ENCODE results near the gene RAMP3.

Gene RAMP3

DNA sequence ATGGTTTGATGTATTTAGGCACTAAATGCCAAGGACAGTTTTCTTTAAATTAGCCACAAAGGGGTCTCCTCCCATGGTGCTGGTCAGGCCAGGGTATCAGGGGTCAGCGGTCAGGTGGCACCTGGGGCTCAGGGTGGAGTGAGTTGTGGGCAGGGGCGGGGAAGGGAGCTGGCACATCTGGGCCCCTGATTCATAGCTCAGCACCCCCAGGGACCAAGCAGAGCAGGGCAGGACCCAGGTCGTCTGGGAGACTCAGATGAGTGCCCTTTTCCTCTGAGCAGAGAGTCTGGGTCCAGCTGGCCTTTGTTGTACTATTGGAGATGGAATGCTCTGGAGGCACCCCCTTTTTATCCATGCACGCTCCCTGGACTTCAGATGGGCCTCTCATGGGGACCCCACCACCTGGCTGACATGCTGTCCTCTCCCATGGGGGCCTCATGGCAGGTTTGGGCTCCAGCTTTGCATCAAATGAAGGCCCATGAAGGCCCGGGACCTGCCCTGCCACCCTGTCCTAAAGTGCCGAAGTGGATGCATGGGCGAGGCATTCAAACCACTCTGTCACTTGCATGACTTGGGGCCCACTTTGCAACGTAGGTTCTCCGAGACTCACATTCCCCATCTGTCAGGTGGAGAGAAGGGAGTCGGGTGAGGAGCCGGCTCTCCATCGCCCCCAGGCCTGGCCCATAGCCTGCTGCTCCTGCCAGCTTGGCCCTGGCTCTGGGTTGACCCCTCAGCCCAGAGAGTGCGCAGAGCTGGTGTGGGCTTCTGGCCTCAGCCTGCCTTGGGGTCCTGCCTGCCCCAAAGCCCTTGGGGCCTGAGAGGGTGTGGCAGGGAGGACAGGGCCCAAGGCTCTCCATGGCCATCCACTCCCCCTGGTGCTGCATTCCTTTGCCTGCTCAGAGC, 66.4 kb downstream of the RAMP3 start:
- DNase-seq (ENCODE audit: low spot score) = no peak

DNA sequence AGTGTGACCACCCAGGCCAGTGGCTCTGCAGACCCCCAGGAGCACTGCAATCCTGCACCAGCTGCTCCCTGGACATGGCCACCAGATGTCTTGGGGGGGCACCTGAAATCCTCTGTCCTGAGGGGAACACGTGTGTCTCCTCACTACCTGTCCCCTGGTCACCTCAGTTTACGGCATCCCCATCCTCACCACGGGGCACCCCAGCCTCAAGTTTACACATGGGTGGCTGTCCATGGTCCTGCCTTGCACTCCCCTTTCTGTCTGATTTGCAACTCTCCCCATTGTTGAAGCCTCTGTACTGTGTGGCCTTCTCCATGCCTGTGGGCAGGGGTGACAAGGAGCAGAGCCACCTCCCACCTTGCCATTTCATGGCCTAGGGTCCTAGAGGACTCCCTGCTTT, 67.2 kb downstream of the RAMP3 start:
- DNase-seq (ENCODE audit: low spot score) = no peak

DNA sequence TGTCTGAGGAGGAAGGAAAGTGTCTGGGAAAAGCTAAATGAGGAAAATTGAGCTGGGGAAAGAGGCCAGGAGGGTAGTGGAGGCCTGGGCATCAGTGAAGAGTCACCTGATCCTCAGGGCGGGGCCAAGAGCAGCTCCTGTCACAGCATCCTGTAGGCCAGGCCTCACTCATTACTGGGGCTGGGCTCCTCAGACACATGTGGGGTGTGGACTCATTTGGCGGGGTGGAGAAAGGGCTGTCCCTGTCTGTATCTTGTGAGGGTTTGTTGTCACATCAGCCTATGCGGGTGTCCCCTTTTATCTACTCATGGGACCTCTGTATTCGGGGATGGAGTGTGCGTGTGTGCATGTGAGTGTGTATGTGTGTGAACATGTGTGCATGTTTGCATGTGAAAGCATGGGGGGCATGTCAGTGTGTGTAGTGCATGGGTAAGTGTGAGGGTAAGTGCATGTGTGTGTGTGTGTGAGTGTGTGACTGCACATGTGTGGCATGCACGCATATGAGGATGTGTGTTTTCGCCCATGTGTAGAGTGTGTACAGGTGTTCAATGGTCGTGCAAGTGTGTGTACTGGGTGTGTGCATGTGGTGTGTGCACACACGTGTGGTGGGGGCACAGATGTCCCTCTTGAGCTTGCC, 67.8 kb downstream of the RAMP3 start:
- no peak for DNase-seq (ENCODE audit: low spot score)

DNA sequence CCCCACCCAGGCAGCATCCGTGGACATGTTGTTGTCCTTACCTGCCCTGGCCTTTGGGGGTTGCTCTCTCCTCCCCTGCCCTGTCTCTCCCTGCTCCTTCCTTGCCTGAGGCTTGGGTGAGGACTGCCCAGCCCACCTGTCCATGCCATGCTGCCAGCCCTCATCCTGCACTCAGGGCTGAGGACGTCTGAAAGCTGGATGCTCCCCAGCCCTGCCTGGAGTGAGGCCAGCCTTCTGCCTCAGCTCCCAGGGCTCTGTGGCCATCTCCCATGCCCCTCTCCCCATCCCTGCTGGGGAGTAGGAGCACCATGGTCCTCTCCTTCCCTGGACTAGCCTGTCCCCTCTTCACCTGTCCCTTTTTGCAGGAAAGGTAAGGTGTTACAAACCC, 68.4 kb downstream of the RAMP3 start:
- peak; percentile 57 for DNase-seq (ENCODE audit: low spot score)

DNA sequence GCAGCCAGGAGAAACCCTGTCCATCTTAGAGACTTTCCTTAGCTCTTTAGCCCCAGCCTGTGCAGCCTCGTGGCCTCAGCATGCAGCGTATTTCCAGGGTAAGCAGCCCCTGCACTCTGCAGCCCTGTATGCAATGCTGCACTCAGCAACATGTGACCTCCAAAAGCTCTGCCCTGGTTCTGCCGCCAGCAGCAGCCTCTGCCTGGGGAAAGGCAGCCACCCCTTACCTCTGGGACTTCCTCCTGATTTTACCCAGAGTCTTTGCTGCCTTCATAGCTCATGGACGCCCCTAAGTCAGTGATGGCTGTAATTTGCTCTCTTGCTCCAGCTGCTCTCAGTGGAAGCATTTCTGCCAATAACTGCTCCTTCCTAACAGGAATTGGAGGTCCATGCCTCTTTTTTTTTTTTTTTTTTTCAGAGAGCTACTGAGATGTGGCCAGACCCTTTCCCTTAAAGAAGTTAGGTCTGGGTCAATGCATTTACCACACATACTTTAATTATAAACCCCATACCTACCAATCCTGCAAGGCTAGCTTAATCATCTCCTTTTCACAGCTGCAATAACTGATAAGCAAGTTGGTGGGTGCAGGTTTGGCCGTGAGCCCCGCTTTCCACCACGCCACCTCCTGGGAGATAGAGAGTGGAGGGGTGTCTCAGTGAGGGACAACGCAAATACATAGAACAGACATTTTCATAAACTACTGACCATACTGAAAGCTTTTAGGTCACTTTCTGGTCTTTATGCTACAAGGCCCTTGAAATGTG, 71.7 kb downstream of the RAMP3 start:
- no peak for DNase-seq (ENCODE audit: low spot score)

DNA sequence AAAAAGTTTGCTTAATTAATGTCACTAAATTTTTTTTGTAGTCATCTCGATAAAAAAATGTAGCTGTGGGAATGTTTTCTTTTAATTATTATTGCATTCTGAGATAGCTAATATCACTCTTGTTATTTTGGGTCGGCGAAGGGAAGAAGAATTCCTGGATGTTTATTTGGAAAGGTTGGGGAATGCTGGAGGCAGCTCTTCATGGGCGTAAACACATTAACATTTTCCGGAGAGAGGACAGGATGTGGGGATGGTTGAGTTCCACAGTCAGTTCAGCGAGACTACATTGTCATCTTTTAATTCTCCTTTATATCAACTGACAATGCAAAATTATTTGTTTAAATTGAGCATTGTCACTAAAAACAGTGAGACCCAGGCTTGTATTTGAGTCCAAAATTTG, 72.5 kb downstream of the RAMP3 start:
- no peak for DNase-seq (ENCODE audit: low spot score)

DNA sequence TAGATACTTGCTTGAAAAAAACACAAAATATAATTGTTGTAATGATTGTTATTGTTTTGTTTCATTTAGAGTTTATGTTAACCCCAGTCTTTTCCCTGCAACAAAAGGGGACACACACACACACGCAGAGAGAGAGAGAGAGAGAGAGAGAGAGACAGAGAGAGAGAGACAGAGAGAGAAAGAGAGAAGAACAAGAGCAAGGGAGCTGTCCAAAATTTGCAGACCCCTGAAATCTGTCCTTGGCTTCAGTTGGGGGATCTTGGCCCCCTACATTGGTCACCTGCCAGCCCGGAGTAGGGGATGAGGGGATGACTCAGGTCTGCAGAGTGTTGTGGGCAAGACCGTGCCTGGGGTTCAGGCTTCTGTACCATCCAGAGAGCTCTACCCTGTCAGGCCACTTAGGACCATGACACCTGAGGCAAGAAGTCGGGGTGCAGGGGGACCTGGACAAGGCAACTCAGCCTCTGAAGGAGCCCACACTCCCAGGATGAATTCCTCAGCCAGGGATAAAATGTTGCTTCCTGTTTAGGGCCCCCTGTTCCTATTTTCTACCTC, 73.1 kb downstream of the RAMP3 start:
- DNase-seq (ENCODE audit: low spot score) = no peak

DNA sequence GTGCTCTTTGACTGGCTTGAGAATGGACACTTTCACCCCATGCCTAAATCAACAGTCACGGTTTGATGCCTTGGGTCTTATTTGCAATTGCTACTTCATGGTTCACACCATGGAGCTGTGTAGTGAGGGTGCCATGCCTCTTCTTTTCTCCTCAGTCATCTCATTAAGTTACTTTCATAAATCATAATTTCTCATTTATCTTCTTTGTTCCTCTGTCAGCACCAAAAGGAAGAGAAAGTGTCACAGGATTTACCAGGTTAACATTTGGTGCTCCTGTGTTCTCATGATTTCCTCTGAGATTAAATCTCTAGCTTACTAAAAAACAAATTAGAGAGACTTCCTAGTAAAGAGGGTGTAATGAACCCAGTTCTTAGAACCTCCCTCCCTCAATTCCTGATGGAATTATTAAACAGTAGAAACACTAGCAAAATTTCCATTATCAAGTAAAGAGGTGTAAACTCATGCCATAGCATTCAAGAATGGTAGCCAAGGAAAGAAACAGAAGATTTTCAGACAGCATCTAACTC, 75.7 kb downstream of the RAMP3 start:
- no peak for DNase-seq (ENCODE audit: low spot score)

Data from cerebellar cortex (tissue), 1 donor.